B cell (primary cell): ENCODE data around the gene NCBP3. TPM values are rescaled to one million over a fixed set of nuclear protein-coding genes. Genes with fewer than 3 reads are reported as not detected.

ENCODE experiments used
- ATAC-seq: fragments of 200-7000 bp; cut with Tn5 transposase; one replicate; pipeline ENCODE4 v1.10.0; 2021; ENCODE audit warnings: low read depth, mild to moderate bottlenecking, moderate number of reproducible peaks, moderate library complexity
- CTCF ChIA-PET: fragments of 350-600 bp; sonication (Branson Sonifier 250); formaldehyde crosslinking; loops from one replicate; lab custom pipeline; 2021; ENCODE audit warnings: antibody characterized with exemption, inconsistent platforms; lab: Charles Lee
- POLR2A ChIA-PET: fragments of 350-600 bp; sonication (Branson Sonifier 250); formaldehyde crosslinking; loops from one replicate; lab custom pipeline; 2021; ENCODE audit warnings: antibody characterized with exemption; lab: Charles Lee
- DNase-seq: peaks from one replicate; pipeline ENCODE4 v3.0.0; 2013
- H2AFZ ChIP-seq: 2 replicates; pipeline ENCODE4 v1.6.1; 2012; ENCODE audit warnings: mild to moderate bottlenecking, low read depth, low read length; ENCODE audit not compliant: insufficient read depth, poor library complexity, severe bottlenecking
- H3K27ac ChIP-seq, 2 donors: 1 replicate in 1 of 2; 2 replicates in 1 of 2; pipeline ENCODE4 v1.5.1; 2012 to 2013; ENCODE audit warnings: low read length in 2 of 2, mild to moderate bottlenecking in 2 of 2, moderate library complexity in 1 of 2
- H3K27me3 ChIP-seq, 4 experiments: fragments of 200-600 bp in 1 of 4; sonication (generic) in 1 of 4; replicated peaks in 1 of 4; 1 replicate in 2 of 4; 2 replicates in 2 of 4; pipeline versions ENCODE4 v1.6.1 to v1.7.0; 2013 to 2016; ENCODE audit warnings: low read length in 3 of 4, mild to moderate bottlenecking in 2 of 4, mixed read lengths in 1 of 4, moderate library complexity in 1 of 4; ENCODE audit not compliant: insufficient read depth in 4 of 4, control insufficient read depth in 3 of 4; ENCODE audit errors: control extremely low read depth in 1 of 4
- H3K36me3 ChIP-seq, 2 experiments: replicated peaks in 1 of 2; 1 replicate in 1 of 2; 2 replicates in 1 of 2; pipeline versions ENCODE4 v1.6.1 to v1.7.1; 2013; ENCODE audit warnings: low read length in 1 of 2; ENCODE audit not compliant: insufficient read depth in 2 of 2, control insufficient read depth in 1 of 2; ENCODE audit errors: control extremely low read depth in 1 of 2, extremely low read depth in 1 of 2
- H3K4me1 ChIP-seq, 2 donors: fragments of 200-600 bp in 1 of 2; sonication (generic) in 1 of 2; 1 replicate in 1 of 2; 2 replicates in 1 of 2; pipeline versions ENCODE4 v1.5.1 to v1.6.1; 2013 to 2017; ENCODE audit warnings: low read length in 2 of 2; ENCODE audit not compliant: control insufficient read depth in 2 of 2, insufficient read depth in 2 of 2
- H3K4me2 ChIP-seq: replicated peaks from 2 replicates; pipeline ENCODE3; 2012; ENCODE audit warnings: mild to moderate bottlenecking, low read depth, low read length; ENCODE audit not compliant: poor library complexity, severe bottlenecking
- H3K4me3 ChIP-seq, 5 experiments: fragments of 200-600 bp in 1 of 5; sonication (generic) in 1 of 5; 1 replicate in 3 of 5; 2 replicates in 2 of 5; pipeline versions ENCODE4 v1.5.1 to v1.7.0; 2011 to 2016; ENCODE audit warnings: low read length in 4 of 5, mild to moderate bottlenecking in 4 of 5, low read depth in 2 of 5, control low read depth in 1 of 5, moderate library complexity in 1 of 5; ENCODE audit not compliant: insufficient read depth in 1 of 5; ENCODE audit errors: control extremely low read depth in 1 of 5, extremely low read depth in 1 of 5
- H3K79me2 ChIP-seq: fragments of 200-600 bp; sonication (generic); one replicate; pipeline ENCODE4 v1.6.0; 2016; ENCODE audit warnings: low read length; ENCODE audit not compliant: control insufficient read depth, insufficient read depth
- H3K9ac ChIP-seq: fragments of 200-600 bp; sonication (generic); 2 replicates; pipeline ENCODE4 v1.6.1; 2017; ENCODE audit warnings: mild to moderate bottlenecking, low read length, moderate library complexity
- H3K9me3 ChIP-seq, 3 donors: one replicate each; pipeline versions ENCODE4 v1.6.1 to v1.7.1; 2013; ENCODE audit warnings: low read length in 2 of 3; ENCODE audit not compliant: control insufficient read depth in 2 of 3, insufficient read depth in 1 of 3; ENCODE audit errors: control extremely low read depth in 1 of 3
- H4K20me1 ChIP-seq: 2 replicates; pipeline ENCODE4 v1.6.0; 2012; ENCODE audit warnings: mild to moderate bottlenecking, low read length; ENCODE audit not compliant: insufficient read depth, control insufficient read depth, poor library complexity, severe bottlenecking
- H3K27ac Mint-ChIP-seq: one replicate; pipeline ENCODE4 v1.8.0; 2021; ENCODE audit warnings: mixed read lengths
- H3K27me3 Mint-ChIP-seq: one replicate; pipeline ENCODE4 v1.8.0; 2021; ENCODE audit warnings: mixed read lengths
- H3K4me1 Mint-ChIP-seq: one replicate; pipeline ENCODE4 v1.8.0; 2021; ENCODE audit warnings: mixed read lengths
- H3K4me3 Mint-ChIP-seq: one replicate; pipeline ENCODE4 v1.8.0; 2021; ENCODE audit warnings: mixed read lengths
- H3K9me3 Mint-ChIP-seq: one replicate; pipeline ENCODE4 v1.8.0; 2022; ENCODE audit warnings: mixed read lengths; ENCODE audit not compliant: insufficient read depth
- CTCF ChIP-seq: fragments of 200-600 bp; IDR thresholded peaks from one replicate; pipeline ENCODE4 v1.8.0; 2022; ENCODE audit warnings: antibody characterized with exemption, mild to moderate bottlenecking
- EZH2 ChIP-seq: IDR thresholded peaks from 2 replicates; pipeline ENCODE4 v1.6.1; 2012; ENCODE audit warnings: borderline replicate concordance, low read depth, mild to moderate bottlenecking, moderate library complexity, low read length; ENCODE audit not compliant: insufficient read depth, poor library complexity, severe bottlenecking
- WGBS: methylation state at CpG from one replicate; pipeline ENCODE4 v1.1.5; 2013; ENCODE audit warnings: missing lambda C conversion rate; ENCODE audit not compliant: insufficient coverage; 5-methylcytosine and 5-hydroxymethylcytosine counted together
- intact Hi-C: fragments of 100-400 bp; cut with micrococcal nuclease; formaldehyde crosslinking; loops from one replicate; pipeline ENCODE4 v1.10.0; 2022
- polyA plus RNA-seq: library from polyadenylated mRNA; depleted of rRNA; stranded (reverse); fragments of >200 nt; gene quantifications from 2 replicates; pipeline ENCODE4 v1.2.3, GENCODE V29; 2012
- total RNA-seq, 2 donors: library from RNA; stranded (reverse); fragments of 120-200 nt in 1 of 2; gene quantifications; 1 replicate in 1 of 2; 2 replicates in 1 of 2; pipeline versions ENCODE4 v1.2.3 to v1.2.4, GENCODE V29; 2013 to 2022

Gene NCBP3
- total and polyA plus RNA-seq, 2 donors (not counting 1 experiment from before 2014, with no cell fraction given), result 11.1 to 71.7 TPM

- POLR2A ChIA-PET, result no interaction called here
- DNase-seq, result no peak
- H2AFZ ChIP-seq, result no peak overlapping the region
- H3K79me2 ChIP-seq, result no peaks in the 10 kb centered on the region
- Mint-ChIP-seq H3K27ac (no peak overlapping the region), H3K4me3 (no peak overlapping the region), H3K27me3 (peaks cover 10% of the 10 kb centered on the region), H3K4me1 (no peaks in the 10 kb centered on the region), H3K9me3 (no peaks in the 10 kb centered on the region)
- CTCF ChIA-PET, result interaction anchor here (1.3 kb wide), 1 partner anchor 11 kb away, joined by 3 read pairs; no protein-coding TSS in a partner anchor
- H3K9me3 ChIP-seq, result no peaks in the 10 kb centered on the region
- H3K9ac ChIP-seq, result no peak overlapping the region
- TF ChIP-seq EZH2 (no peak), CTCF (no peak)
- no peaks in the 10 kb centered on the region for H3K4me1 ChIP-seq
- intact Hi-C loops, result no loop called here
- H3K4me2 ChIP-seq, result no peak overlapping the region
- no peaks in the 10 kb centered on the region for H3K36me3 ChIP-seq
- no peak overlapping the region for H3K4me3 ChIP-seq
- no peaks in the 10 kb centered on the region for H3K27me3 ChIP-seq
- WGBS, result 92% methylated on average over 10 of the region's 10 CpGs
- no peak overlapping the region for H3K27ac ChIP-seq
- ATAC-seq, result no peak
- no peaks in the 10 kb centered on the region for H4K20me1 ChIP-seq
Measured at GRCh38 chr17:3852561-3852960, 6.5 kb upstream of the NCBP3 start.

GRCh38 chr17:3851461-3852100, 5.5 kb upstream of the NCBP3 start:
- H3K27ac ChIP-seq, result no peak overlapping the region
- no peak for DNase-seq
- intact Hi-C loops, result no loop called here
- no peak overlapping the region for H3K9ac ChIP-seq
- H3K9me3 Mint-ChIP-seq, result no peaks in the 10 kb centered on the region
- H3K4me1 Mint-ChIP-seq, result no peaks in the 10 kb centered on the region
- H3K27me3 ChIP-seq, result no peaks in the 10 kb centered on the region
- H3K4me2 ChIP-seq, result no peak overlapping the region
- H3K36me3 ChIP-seq, result no peaks in the 10 kb centered on the region
- TF ChIP-seq CTCF, result no peak
- ATAC-seq, result no peak
- H3K4me3 ChIP-seq, result no peak overlapping the region
- no peak overlapping the region for H3K27ac Mint-ChIP-seq
- no peak overlapping the region for H2AFZ ChIP-seq
- WGBS, result 93% methylated on average over 24 of the region's 24 CpGs
- no peaks in the 10 kb centered on the region for H3K79me2 ChIP-seq
- H3K4me1 ChIP-seq, result peaks cover under 1% of the 10 kb centered on the region in 2 donors
- H3K9me3 ChIP-seq, result no peaks in the 10 kb centered on the region
- ChIA-PET POLR2A (no interaction called here), CTCF (interaction anchor here (1.2 to 1.3 kb wide), 2 partner anchors 12 to 24 kb away, joined by 3 to 4 read pairs; no protein-coding TSS in a partner anchor)
- H3K4me3 Mint-ChIP-seq, result no peak overlapping the region
- peaks cover 10% of the 10 kb centered on the region for H3K27me3 Mint-ChIP-seq
- no peaks in the 10 kb centered on the region for H4K20me1 ChIP-seq
